T-helper 2 cell treated with Interferon-gamma antibody and Interleukin-4, amounts not matched to agents 5 μg/mL and 100 μg/mL, for 36 hours (primary cell): ENCODE measurements around the gene PIEZO1.
A peak's percentile ranks its signal among the peaks of the same experiment; 100 is the strongest.

Experiments
- DNase-seq: peaks from one replicate; pipeline ENCODE4 v3.0.0; 2021; ENCODE audit warnings: low spot score
- H3K27ac Mint-ChIP-seq: one replicate; pipeline ENCODE4 v1.8.0; 2021; ENCODE audit warnings: mild to moderate bottlenecking, mixed read lengths
- H3K27me3 Mint-ChIP-seq: one replicate; pipeline ENCODE4 v1.8.0; 2021; ENCODE audit warnings: low read depth, mixed read lengths
- H3K36me3 Mint-ChIP-seq: one replicate; pipeline ENCODE4 v1.8.0; 2021; ENCODE audit warnings: low read depth, mixed read lengths
- H3K4me1 Mint-ChIP-seq: one replicate; pipeline ENCODE4 v1.8.0; 2021; ENCODE audit warnings: low read depth, mixed read lengths
- H3K4me3 Mint-ChIP-seq: one replicate; pipeline ENCODE4 v1.8.0; 2022; ENCODE audit warnings: mild to moderate bottlenecking, moderate library complexity, mixed read lengths
- H3K9me3 Mint-ChIP-seq: one replicate; pipeline ENCODE4 v1.8.0; 2021; ENCODE audit warnings: mixed read lengths

The PIEZO1 gene

GRCh38 chr16:88754109-88754911 lies 30.7 kb downstream of the PIEZO1 start:
- no peaks in the 10 kb centered on the region for H3K27me3 Mint-ChIP-seq
- DNase-seq: no peak
- H3K4me3 Mint-ChIP-seq: no peak overlapping the region
- H3K9me3 Mint-ChIP-seq: no peaks in the 10 kb centered on the region
- H3K27ac Mint-ChIP-seq: no peak overlapping the region
- H3K36me3 Mint-ChIP-seq: peaks cover 6% of the 10 kb centered on the region
- H3K4me1 Mint-ChIP-seq: peaks cover 4% of the 10 kb centered on the region

- Mint-ChIP-seq H3K27ac (peak overlapping the region; percentile 26), H3K4me1 (peaks cover under 1% of the 10 kb centered on the region), H3K9me3 (no peaks in the 10 kb centered on the region), H3K36me3 (peaks cover 5% of the 10 kb centered on the region), H3K4me3 (no peak overlapping the region), H3K27me3 (no peaks in the 10 kb centered on the region)
- DNase-seq: no peak
Observed at GRCh38 chr16:88753602-88754001, 31.4 kb downstream of the PIEZO1 start.

GRCh38 chr16:88753191-88753590 lies 31.8 kb downstream of the PIEZO1 start:
- Mint-ChIP-seq H3K27me3 (no peaks in the 10 kb centered on the region), H3K4me1 (no peaks in the 10 kb centered on the region), H3K36me3 (peaks cover 5% of the 10 kb centered on the region), H3K27ac (no peak overlapping the region), H3K4me3 (no peak overlapping the region), H3K9me3 (no peaks in the 10 kb centered on the region)
- no peak for DNase-seq

GRCh38 chr16:88752386-88753002 lies 32.5 kb downstream of the PIEZO1 start:
- Mint-ChIP-seq H3K27me3 (no peaks in the 10 kb centered on the region), H3K9me3 (no peaks in the 10 kb centered on the region), H3K27ac (no peak overlapping the region), H3K4me1 (no peaks in the 10 kb centered on the region), H3K36me3 (peaks cover 5% of the 10 kb centered on the region), H3K4me3 (no peak overlapping the region)
- no peak for DNase-seq

DNA sequence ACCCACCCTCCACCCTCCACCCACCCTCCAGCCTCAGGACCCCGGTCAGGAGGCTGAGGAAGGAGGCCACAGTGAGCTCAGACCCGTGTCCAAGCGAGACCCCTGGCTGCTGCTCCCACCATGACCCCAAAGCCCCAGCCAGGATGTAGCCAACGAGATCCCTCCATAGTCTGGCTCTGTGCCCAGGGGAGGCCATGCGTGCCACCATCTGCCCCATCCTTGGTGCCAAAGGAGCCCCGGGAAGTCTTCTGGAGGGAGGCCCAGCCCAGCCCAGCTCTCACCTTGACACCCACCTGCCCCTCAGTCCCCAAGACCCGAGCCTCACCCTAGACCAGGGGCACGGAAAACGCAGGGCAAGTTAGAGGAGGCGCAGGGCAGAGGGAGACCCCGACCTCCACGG lies 34.2 kb downstream of the PIEZO1 start:
- H3K27ac Mint-ChIP-seq: no peak overlapping the region
- no peak overlapping the region for H3K4me3 Mint-ChIP-seq

DNA sequence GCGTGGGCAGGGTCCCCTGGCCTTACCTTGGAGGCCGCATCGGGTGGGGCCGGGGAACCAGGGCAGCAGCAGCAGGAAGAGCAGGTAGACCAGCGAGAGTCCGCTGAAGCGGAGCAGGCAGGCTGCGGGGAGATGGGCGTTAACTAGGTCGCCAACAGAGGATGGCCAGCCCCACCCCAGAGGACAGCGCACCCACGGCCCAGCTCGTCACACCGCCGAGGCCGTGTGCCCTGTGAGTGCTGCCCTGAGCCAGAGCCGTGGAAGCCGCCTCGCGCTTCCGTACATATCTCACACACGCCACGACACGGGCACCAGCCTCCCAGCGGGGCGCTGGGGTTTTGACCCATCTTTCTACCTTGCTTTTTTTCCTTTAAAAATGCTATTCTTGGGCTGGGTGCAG lies 35.7 kb downstream of the PIEZO1 start:
- H3K9me3 Mint-ChIP-seq: no peaks in the 10 kb centered on the region
- DNase-seq: no peak
- peaks cover 10% of the 10 kb centered on the region for H3K4me1 Mint-ChIP-seq

More for the DNA sequence above, 34.2 kb downstream of the PIEZO1 start:
- H3K4me1 Mint-ChIP-seq: peaks cover 7% of the 10 kb centered on the region
- no peak for DNase-seq
- no peaks in the 10 kb centered on the region for H3K9me3 Mint-ChIP-seq
- H3K36me3 Mint-ChIP-seq: peaks cover 5% of the 10 kb centered on the region
- H3K27me3 Mint-ChIP-seq: no peaks in the 10 kb centered on the region

DNA sequence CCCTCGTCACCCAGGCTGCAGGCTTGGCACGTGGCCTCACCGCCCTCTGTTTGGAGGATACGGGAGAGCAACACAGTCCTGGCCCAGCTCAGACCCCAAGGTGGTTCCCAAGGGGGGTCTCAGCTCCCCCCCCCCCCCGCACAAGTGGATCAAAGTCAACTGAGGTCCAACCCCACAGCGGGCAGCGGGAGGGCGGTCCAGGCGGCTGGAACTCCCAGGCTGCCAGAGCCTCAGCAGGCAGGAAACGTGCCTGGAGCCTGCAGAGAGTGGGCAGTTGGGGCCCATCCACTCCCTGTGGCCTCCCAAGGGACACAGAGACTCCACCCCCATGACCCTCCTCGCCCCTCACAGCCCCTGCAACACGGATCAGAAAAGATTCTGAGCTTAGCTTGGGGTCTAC lies 36.7 kb downstream of the PIEZO1 start:
- DNase-seq: no peak
- peaks cover 4% of the 10 kb centered on the region for H3K36me3 Mint-ChIP-seq
- no peaks in the 10 kb centered on the region for H3K9me3 Mint-ChIP-seq
- H3K4me3 Mint-ChIP-seq: no peak overlapping the region
- H3K27me3 Mint-ChIP-seq: no peaks in the 10 kb centered on the region
- peaks cover 10% of the 10 kb centered on the region for H3K4me1 Mint-ChIP-seq
- no peak overlapping the region for H3K27ac Mint-ChIP-seq

More for the DNA sequence above, 35.7 kb downstream of the PIEZO1 start:
- H3K4me3 Mint-ChIP-seq: no peak overlapping the region
- H3K36me3 Mint-ChIP-seq: peaks cover 5% of the 10 kb centered on the region
- no peaks in the 10 kb centered on the region for H3K27me3 Mint-ChIP-seq
- H3K27ac Mint-ChIP-seq: no peak overlapping the region

DNA sequence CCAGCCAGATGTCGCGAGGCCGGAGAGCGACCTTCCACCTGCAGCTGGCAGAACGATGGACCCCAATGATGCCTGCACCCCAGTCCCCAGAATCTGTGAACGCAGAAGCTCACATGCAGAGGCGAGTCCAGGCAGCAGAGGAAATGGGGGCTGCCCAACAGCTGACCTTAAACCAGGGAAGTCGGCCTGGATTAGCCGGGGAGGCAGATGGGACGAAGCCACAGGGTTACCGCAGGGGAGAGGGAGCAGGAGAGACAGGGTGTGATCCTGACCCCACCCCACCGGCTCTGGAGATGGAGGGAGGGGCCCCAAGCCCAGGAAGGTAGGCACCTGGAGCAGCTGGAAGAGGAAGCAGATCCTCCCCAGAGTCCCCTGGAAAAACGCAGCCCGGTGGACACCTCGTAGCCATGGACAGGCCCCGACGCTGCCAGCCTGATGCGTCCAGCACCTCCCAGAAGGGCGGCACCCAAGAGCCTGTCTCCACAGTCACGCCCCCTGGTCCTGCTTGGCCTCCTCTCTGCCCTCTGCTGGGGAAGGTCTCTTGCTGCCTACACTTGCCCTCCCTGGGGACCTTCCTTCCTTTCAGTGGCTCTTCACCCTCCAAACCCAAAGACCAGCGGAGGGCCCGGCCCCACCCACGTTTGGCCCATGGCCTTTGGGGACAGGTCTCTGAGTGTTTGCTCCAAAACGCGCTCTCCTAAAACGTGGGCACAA lies 37.3 kb downstream of the PIEZO1 start:
- Mint-ChIP-seq H3K4me3 (no peak overlapping the region), H3K27ac (no peak overlapping the region), H3K27me3 (no peaks in the 10 kb centered on the region), H3K4me1 (peaks cover 10% of the 10 kb centered on the region), H3K36me3 (peaks cover 4% of the 10 kb centered on the region), H3K9me3 (no peaks in the 10 kb centered on the region)
- peak; percentile 19 for DNase-seq

GRCh38 chr16:88746506-88746905 lies 38.5 kb downstream of the PIEZO1 start:
- no peaks in the 10 kb centered on the region for H3K27me3 Mint-ChIP-seq
- no peaks in the 10 kb centered on the region for H3K9me3 Mint-ChIP-seq
- H3K4me3 Mint-ChIP-seq: no peak overlapping the region
- H3K36me3 Mint-ChIP-seq: peaks cover under 1% of the 10 kb centered on the region
- H3K4me1 Mint-ChIP-seq: peaks cover 10% of the 10 kb centered on the region
- DNase-seq: no peak
- peak overlapping the region; percentile 76 for H3K27ac Mint-ChIP-seq

DNA sequence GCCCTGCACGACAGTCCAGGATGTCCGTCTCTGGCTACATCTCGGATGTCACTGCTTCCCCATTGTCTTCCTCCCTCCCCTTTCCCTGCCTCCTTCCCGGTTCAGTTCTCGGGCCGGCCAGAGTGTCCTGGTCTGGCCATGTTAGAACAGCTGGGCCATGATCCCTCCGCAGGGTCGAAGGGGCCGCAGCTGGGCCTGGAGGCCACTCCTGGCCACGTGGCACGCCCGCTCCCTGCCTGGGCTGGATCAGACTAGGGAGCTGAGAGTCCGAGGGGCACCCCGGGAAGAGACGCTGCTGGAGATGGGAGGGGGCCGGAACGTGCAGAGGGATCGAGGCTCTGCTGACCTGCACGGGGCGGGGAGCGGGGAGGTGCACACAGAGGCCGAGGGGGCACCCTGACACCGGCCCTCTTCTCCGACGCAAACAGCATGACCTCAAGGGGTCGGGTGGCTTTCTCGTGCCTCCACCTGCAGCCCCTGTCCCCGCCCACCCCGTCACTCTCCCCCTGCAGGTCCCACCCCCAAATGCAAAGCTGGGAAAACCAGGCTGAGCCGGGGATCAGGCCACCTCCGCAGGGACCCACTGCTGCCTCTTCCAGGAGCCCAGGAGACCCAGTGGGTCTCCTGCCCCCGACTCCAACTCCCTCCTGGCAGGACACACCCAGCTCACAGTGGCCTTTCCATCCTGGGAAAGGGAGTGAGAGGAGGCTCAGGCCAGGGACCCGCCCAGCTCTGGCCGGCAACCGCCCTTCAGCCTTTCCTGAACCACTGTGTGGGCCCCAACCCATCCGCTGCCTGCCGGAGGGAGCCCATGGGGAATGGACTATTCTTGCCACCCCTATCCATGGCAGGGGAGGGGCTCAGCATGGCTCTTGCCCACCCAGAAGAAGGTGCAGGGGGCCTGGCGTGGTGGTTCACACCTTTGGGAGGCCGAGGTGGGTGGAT lies 40.2 kb downstream of the PIEZO1 start:
- Mint-ChIP-seq H3K9me3 (no peaks in the 10 kb centered on the region), H3K4me1 (peaks cover 10% of the 10 kb centered on the region), H3K27ac (no peak overlapping the region), H3K27me3 (no peaks in the 10 kb centered on the region), H3K4me3 (no peak overlapping the region), H3K36me3 (peaks cover 5% of the 10 kb centered on the region)
- no peak for DNase-seq

DNA sequence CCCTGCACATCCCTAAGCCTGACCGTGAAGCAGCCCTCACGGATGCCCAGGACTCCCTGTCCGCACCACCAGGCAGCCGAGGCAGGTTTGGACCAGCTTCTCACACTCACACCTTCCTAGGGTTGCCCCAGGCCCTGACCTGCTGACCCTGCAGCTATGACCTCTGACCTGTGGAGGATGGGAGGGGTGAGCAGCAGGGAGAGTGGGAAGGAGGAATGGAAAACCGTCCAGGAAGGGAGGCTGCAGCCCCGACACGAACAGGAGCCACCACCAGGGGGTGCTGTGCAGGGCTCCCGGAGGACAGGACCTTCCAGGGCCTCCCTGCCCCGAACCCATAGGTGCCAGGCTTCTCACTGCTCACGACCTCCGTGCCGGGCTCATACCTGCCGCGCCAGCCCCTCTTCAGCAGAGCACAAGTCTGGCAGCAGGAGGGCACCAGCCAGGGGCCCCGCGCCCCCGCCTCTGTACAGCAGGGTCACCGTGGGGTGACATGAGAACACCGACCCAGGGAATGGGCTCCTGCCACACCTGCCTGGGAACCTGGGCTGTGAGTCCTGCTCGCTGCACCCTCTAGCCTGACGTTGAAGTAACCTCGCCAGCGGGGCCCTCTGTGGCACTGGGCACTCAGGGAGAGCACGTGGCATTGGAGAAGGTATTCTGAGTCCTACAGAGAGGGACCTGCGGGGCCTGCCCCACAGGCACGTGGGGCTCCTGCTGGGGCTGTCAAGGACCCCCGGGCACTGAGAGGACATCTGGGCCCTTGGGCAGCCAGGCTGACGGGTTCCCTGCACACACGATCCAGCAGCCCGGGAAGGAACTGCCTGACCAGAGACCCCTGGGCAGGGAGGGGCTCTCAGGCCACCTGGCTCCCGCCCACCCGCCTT lies 41.1 kb downstream of the PIEZO1 start:
- peak overlapping the region; percentile 36 for H3K27ac Mint-ChIP-seq
- peaks cover 7% of the 10 kb centered on the region for H3K36me3 Mint-ChIP-seq
- peak; percentile 42 for DNase-seq

DNA sequence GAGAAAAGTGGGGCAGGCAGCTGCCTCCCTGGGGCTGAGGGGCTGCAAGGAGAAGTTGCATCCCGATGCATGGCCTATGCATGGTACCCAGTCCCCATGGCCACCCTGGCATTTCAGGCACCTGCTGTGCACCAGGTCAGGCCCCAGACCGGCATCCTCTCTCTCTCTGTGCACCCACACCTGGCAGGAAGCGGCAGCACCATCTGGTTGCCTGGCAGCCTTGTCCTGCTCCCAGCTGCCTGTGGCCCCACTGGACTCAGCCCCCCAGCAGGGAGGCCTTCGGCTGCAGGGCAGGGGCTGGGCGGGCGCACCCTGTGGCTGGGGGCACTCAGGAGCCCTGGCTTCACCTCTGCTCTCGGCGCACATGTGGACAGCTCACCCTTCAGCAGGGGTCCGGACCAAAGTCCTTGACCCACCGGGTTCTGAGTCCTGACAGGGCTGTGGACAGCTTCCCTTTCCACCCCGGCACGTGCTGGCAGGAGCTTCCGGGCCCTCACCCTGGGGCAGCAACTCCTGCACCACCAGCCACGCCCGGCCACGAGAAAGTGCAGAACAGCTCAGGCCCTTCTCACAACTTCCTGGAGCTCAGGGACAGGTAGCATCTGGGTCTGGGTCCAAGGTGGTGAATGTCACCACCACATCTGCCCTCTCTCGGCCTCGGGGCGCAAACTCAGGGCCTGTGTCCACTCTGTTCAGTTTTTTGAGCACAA lies 42.0 kb downstream of the PIEZO1 start:
- peaks cover 10% of the 10 kb centered on the region for H3K36me3 Mint-ChIP-seq
- no peaks in the 10 kb centered on the region for H3K27me3 Mint-ChIP-seq
- no peak overlapping the region for H3K4me3 Mint-ChIP-seq
- H3K9me3 Mint-ChIP-seq: no peaks in the 10 kb centered on the region
- H3K27ac Mint-ChIP-seq: no peak overlapping the region
- DNase-seq: no peak
- H3K4me1 Mint-ChIP-seq: peaks cover 10% of the 10 kb centered on the region

More for the DNA sequence above, 41.1 kb downstream of the PIEZO1 start:
- Mint-ChIP-seq H3K4me3 (no peak overlapping the region), H3K27me3 (no peaks in the 10 kb centered on the region), H3K9me3 (no peaks in the 10 kb centered on the region), H3K4me1 (peaks cover 10% of the 10 kb centered on the region)
